COLO668 (cell line): ENCODE data around the gene NMNAT3.
"Not testable (repeated sequence)": the region's sequence is repeated elsewhere in the genome, so short reads cannot be mapped to it uniquely, and the experiment has no call there.

Experiments
- DNase-seq: peaks from one replicate; lab custom pipeline; 2025; ENCODE audit not compliant: unreplicated experiment; lab: John Stamatoyannopoulos, UW

The NMNAT3 gene

DNA sequence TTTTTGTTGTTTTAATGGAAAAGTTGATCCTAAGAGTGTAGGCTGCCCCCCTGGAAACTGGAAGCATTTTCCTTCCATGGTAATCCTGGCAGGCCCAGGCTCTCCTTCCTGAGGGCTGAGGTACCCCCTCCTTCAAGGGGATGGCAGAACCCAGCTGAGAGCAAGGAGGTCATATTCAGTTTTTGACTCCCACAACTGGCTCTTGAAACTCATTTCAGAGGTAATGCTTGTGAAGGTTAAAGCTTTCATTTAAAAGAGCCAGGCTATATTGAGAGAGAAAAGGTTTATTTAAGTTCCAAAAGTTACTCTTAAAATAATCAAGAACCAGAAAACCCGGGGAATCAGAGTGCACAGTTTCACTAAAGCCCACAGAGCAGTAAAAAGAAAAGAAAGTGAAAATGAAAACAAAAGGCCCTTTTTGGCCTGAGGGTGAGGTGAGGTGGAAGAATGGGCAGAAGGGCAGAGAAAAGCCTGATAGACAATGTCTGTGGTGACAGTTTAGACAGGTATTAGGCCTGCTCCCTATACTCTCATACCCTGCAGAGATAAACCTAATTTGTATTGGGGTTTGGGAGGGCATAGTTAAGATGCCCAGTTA is 91.3 kb downstream of the NMNAT3 start:
- DNase-seq = no peak

DNA sequence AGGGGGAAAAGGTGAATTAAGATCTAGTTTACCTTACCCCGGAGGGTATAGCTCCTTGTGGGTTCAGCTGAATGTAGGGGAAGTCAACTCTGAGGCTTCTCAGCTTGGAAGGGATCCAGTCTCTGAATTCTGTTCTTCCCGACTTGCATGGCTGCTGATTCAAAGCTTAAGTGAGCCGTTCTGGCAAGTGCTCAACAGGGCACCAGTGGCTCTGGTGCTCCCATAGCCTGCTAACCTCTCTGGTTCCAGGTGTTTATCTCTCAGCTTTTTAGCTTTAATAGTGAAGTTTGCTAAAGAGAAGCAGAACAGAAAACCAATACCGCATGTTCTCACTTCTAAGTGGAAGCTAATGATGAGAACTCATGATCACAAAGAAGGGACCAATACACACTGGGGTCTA is 92.0 kb downstream of the NMNAT3 start:
- no peak for DNase-seq

GRCh38 chr3:139583651-139584050 is 94.1 kb downstream of the NMNAT3 start:
- DNase-seq = not testable (repeated sequence)

DNA sequence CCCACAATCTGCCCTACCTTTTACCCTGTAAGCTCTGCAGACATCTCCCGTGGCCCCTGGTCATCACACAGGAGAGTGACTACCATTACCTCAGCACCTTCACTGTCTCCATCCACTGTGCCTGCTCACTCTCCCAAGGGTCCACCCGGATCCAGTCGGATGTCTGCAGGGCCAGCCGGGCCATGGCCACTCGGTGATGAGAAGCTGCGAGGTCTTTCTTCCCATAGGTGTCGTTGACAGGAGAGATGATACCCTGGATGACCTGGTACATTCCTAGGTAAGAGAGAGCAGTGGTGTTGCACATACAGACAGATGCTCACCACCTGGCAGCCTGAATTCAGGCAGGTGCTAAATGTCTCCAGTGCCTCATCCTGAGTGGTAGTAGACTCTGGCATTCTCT is 99.0 kb downstream of the NMNAT3 start:
- DNase-seq = no peak

DNA sequence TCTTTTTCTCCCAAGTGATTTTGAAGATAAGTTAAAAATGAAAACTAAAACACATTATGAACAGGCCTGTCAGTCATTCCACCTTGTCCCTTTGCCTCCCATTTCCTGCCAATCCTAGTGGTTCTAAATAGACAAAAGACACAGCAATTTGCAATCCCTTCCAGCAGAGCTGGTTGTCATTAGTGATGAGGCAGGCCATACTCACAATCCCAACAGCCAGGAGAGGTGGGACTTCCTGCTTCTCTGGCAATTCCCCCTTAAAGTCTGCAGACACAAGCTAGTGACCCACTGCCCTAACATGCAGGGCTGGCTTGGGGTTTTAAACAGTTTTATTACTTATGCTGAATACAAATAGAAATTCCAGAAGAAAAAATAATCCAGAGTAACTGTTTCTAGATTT is 99.9 kb downstream of the NMNAT3 start:
- DNase-seq = no peak

GRCh38 chr3:139577346-139577745 is 100.4 kb downstream of the NMNAT3 start:
- no peak for DNase-seq

DNA sequence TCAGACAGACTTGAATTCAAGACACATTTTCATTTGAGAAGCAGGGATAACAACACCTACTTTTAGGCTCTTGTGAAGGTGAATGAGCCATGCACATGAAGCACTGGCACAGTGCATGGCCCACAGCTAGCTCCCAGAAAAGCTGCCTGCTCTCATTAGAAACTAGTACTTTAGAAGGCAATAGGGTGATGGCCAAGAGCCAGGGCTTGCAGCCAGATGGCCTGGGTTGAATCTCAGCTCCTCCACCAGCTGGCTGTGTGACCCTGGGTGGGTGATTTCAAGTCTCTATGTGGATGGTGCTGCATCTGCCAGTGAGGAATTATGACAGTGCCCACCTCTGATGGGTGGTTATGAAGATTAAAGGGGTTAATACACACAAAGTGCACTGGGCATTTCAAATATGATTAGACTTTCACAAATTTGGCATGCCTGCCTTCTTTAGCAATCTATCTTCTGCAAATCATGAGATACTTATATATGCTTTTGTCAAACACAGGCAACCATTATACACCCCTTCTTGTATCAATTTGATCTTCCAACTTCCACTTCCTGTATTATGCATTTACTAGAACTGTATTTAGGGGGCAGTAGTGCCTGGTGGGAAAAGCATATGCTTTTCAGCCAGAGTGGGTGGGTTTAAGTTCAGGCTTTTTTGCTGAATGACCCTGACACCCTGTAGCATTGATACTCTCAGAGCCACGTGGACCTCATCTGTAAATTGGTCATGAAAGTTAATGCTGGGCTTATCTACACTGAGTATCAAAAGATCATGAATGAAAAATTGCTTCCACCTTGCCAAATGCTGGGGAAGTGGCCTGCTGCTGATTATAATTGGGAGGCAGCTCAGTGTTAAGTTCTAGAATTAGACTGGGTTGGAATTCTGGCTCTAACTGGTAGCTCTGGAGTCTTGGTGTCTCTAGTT is 103.5 kb downstream of the NMNAT3 start:
- DNase-seq = no peak

DNA sequence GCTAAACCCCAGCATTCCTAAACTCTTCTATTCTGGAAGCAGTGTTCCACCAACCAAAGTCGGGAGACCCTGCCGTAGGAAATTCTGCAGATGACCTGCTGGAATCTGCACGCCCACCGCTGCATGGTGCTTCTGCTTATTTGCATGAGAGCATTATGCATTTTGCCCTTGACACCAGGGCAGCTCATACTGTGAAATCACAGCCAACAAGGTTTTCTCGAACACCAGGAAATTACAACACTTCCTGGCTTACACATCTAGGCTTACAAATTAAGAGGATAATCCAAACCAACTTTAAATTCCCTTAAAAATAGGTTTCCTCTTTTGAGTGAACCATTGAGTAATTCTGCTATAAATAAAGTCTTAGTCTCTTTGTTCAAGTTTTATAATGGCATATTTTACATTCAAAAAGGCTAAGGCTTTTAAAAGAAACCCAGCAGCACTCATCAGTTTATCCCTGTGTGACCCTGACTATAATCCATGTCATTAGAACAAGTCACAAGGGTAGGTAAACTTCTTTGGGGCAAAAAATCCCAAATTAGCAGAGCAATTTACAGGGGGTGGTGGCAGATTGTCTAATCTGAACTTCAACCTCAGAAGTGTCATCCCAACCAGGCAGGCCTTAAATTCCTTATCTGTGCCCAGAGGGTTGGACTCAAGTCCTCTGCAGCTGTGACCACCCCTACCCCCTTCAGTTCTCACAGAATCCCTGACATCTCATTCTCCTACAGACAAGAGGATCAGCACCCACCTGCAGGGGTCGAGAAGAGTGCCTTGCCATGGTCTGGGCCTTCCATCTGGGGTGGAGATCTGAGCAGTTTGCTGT is 104.7 kb downstream of the NMNAT3 start:
- DNase-seq = no peak

GRCh38 chr3:139571711-139572110 is 106.1 kb downstream of the NMNAT3 start:
- no peak for DNase-seq

- peak; percentile 23 for DNase-seq
Observed at GRCh38 chr3:139564294-139564861, 113.4 kb downstream of the NMNAT3 start.

DNA sequence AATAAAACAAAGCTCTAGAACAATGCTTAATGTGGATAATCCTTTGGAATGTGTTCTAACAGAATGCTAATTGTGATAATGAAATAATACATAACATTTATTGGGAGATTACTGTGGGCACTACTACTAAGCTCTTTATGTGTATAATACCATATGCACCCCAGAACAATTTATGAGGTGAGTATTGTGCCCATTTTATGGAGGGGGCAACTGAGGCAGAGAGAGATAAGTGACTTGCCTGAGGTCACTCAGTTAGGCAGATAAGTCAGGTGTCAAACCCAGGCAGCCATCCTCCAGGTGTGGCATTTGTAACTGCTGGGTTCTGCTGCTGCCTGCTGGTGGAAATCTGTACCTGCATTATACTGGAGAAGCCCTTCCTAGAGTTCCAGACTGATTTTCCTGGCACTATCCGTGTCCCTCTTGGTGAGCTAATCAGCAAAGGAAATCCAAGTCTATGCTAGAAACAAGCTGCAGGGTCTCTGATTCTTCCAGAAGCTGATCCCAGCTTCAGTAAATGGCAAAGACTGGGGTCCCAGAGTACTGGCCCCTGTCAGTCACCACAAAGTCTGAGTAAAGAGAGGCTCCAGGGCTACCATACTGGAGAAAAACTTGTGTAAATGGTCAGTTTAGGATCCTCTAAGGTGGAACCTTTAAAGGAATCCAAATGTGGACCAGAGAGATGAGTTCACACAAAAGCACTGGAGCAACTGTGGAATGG is 115.7 kb downstream of the NMNAT3 start:
- peak; percentile 43 for DNase-seq

DNA sequence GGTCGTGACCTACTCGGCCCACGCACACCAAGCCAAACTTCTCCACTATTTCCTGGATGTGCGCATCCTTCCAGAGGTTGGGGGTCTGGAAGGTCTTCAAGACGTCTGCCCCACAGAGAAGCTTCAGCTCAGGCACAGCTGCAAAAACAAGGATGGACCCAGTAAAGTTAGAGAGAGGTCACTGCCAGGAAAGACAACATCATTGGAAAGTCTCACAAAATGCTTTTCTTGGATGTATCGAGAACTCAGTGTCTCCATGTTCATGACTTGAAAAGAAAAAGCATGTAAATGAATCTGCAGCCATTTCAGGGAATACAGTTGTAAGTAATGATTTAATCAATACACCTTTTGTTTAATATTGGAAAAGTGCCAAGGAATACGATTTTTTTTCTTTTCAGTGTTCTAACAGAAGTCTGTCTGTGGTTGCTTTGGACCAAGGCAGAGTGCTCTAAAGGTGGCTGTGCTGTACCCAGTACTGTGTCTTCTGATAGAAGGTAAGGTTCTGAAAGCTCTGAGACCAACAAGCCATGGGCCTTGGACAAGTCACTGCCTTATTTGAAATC is 116.4 kb downstream of the NMNAT3 start:
- DNase-seq = no peak

- DNase-seq = no peak
Observed at GRCh38 chr3:139560411-139560810, 117.4 kb downstream of the NMNAT3 start.

- DNase-seq = no peak
Observed at GRCh38 chr3:139559541-139559940, 118.2 kb downstream of the NMNAT3 start.

DNA sequence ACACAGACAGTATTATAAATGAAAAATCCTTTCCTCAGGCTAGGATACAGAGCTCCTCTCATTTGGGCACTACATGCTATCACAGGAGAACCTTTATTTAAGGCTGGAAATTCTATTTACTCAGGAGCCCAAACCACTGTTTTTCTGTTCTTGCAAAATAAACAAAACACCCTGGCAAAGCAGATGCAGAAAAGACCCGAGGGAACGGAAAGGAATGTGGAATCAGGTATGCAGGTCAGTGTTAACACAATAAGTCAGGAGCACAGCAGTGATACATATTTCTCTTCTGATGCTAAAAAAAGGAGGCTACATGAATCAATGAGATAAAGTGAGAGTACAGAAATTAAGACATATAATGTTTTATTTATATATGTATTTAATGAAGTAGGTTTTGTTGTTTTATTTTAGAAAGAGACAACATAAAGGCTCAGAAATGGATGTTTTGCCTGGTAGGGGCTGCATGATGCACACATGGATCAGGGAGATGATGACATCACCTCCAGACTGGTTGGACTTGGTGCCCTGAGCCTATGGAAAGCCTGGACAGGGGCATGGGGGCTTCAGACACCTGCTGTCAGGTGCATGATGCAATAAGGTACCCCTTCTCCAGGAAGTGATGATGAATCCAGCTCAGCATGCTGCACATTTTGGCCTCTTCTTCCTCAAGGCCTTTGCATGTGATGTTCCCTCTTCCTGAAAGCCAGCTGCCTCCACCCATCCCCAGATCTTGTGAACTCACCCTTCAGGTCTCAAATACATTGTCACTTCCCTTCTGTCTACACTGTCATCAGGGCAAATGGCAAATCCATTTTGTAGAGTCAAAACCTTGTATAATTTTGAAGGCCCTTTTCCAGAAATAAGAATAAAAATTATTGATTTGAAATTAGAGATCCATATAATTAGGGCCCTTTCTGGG is 119.2 kb downstream of the NMNAT3 start:
- no peak for DNase-seq

DNA sequence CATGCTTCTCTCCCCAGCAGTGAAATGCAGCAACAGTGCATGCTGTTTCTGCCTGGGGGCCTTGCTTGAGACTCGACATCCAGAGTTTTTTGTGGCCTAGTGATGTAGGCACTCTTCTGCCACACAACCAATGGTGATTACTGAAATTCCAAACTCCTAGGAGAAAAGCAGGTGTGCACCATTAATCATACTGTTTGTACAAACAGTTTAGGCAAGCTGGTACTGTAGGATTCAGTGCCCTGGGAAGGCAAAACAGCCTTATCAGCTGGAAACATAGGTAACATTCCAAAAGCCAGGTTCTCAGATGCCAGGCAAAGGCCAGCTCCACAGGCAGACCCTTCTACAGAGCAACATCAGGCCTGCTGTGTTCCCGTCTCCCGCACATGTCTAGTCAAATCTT is 120.7 kb downstream of the NMNAT3 start:
- peak; percentile 30 for DNase-seq

GRCh38 chr3:139555249-139555648 is 122.5 kb downstream of the NMNAT3 start:
- DNase-seq = no peak

- DNase-seq = no peak
Observed at GRCh38 chr3:139554628-139555027, 123.1 kb downstream of the NMNAT3 start.

GRCh38 chr3:139552632-139553365 is 125.0 kb downstream of the NMNAT3 start:
- DNase-seq = no peak
